ENCODE results near the gene FCSK. TPM values are rescaled to one million over a fixed set of nuclear protein-coding genes. Genes with fewer than 3 reads are reported as not detected.

The FCSK gene
- total RNA-seq, 4 donors from 2014 or later = 12.1 to 65.3 (median 22.9) TPM

DNA sequence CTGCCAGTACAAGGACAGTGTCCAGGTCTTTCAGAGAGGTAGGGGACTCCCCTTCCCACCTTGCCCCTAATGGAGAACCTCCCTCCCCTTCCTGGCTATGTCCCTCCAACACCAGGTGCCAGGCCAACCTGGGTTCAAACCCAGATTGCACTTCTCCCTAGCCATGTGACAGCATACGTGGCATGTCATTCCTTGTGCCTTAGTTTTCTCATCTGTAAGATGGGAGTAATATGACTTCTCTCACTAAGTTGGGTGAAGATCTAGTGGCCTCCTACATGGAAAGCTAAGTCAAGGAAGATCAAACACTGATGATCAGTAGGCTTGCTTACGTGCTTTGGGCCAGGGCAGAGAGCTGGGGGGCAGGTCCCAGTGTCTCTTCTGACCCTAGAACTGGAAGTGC is 8.8 kb downstream of the FCSK start:
- no peaks in the 10 kb centered on the region for H3K27me3 ChIP-seq
- TF ChIP-seq, protein P1, sequence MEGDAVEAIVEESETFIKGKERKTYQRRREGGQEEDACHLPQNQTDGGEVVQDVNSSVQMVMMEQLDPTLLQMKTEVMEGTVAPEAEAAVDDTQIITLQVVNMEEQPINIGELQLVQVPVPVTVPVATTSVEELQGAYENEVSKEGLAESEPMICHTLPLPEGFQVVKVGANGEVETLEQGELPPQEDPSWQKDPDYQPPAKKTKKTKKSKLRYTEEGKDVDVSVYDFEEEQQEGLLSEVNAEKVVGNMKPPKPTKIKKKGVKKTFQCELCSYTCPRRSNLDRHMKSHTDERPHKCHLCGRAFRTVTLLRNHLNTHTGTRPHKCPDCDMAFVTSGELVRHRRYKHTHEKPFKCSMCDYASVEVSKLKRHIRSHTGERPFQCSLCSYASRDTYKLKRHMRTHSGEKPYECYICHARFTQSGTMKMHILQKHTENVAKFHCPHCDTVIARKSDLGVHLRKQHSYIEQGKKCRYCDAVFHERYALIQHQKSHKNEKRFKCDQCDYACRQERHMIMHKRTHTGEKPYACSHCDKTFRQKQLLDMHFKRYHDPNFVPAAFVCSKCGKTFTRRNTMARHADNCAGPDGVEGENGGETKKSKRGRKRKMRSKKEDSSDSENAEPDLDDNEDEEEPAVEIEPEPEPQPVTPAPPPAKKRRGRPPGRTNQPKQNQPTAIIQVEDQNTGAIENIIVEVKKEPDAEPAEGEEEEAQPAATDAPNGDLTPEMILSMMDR (IDR thresholded peaks at IDR 0.05) = no peak
- TF ChIP-seq POLR2A (IDR thresholded peaks at IDR 0.05) = no peak
- H3K9me3 ChIP-seq = no peaks in the 10 kb centered on the region
- no peaks in the 10 kb centered on the region for H3K4me1 ChIP-seq
- H3K36me3 ChIP-seq = no peaks in the 10 kb centered on the region
- no peak for DNase-seq
- intact Hi-C loops (cut with DNase I; ENCODE audit: low total_unique reads) = no loop called here
- H3K4me3 ChIP-seq = no peak overlapping the region
- no peak overlapping the region for H3K27ac ChIP-seq

DNA sequence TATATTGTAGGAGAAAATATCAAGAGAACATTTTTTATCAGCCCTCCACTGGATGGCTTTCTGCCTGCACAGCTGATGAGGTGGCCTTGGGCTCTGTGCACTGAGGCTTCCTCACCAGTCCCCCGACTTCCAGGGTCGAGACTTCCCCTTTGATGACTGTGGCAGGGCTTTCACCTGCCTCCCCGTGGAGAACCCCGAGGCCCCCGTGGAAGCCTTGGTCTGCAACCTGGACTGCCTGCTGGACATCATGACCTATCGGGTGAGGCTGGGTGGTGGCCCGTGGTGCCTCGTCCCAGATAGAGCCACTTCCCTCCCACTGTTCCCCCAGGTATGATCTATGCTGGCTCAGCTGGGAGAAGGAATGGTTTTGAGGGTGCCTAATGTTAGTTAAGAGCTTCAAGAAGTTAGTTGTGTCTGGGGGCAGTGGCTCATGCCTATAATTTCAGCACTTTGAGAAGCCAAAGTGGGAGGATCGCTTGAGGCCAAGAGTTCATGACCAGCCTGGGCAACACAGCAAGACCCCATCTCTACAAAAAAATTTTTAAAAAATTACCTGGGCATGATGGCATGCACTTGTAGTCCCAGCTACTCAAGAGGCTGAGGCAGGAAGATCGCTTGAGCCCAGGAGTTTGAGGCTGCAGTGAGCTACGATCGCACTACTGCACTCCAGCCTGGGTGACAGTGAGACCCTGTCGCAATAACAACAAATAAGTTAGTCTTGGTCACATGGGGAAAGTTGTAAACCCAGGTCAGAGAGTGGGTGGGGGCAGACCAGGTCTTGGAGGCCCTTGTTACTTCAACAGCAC is 11.8 kb downstream of the FCSK start:
- H3K4me1 ChIP-seq = no peaks in the 10 kb centered on the region
- no peak for DNase-seq
- TF ChIP-seq POLR2A (IDR thresholded peaks at IDR 0.05) = no peak
- TF ChIP-seq, protein P1 (IDR thresholded peaks at IDR 0.05) = no peak
- H3K9me3 ChIP-seq = no peaks in the 10 kb centered on the region
- no peak overlapping the region for H3K4me3 ChIP-seq
- intact Hi-C loops (cut with DNase I; ENCODE audit: low total_unique reads) = no loop called here
- H3K36me3 ChIP-seq = no peaks in the 10 kb centered on the region
- no peak overlapping the region for H3K27ac ChIP-seq
- H3K27me3 ChIP-seq = no peaks in the 10 kb centered on the region

DNA sequence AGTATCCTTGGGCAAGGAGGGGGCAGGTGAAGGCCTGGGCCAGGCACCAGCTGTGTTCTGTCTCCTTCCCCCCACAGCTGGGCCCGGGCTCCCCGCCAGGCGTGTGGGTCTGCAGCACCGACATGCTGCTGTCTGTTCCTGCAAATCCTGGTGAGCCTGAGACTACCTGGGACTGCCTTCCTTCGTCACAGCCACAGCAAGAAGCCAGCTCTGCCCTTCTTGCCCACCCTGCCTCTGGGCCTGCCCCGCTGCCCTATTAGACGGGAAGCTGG is 12.3 kb downstream of the FCSK start:
- no peak for DNase-seq
- H3K9me3 ChIP-seq = no peaks in the 10 kb centered on the region
- no peak overlapping the region for H3K27ac ChIP-seq
- intact Hi-C loops (cut with DNase I; ENCODE audit: low total_unique reads) = no loop called here
- TF ChIP-seq POLR2A (IDR thresholded peaks at IDR 0.05) = no peak
- TF ChIP-seq, protein P1 (IDR thresholded peaks at IDR 0.05) = no peak
- no peaks in the 10 kb centered on the region for H3K27me3 ChIP-seq
- no peak overlapping the region for H3K4me3 ChIP-seq
- no peaks in the 10 kb centered on the region for H3K4me1 ChIP-seq
- H3K36me3 ChIP-seq = no peaks in the 10 kb centered on the region

DNA sequence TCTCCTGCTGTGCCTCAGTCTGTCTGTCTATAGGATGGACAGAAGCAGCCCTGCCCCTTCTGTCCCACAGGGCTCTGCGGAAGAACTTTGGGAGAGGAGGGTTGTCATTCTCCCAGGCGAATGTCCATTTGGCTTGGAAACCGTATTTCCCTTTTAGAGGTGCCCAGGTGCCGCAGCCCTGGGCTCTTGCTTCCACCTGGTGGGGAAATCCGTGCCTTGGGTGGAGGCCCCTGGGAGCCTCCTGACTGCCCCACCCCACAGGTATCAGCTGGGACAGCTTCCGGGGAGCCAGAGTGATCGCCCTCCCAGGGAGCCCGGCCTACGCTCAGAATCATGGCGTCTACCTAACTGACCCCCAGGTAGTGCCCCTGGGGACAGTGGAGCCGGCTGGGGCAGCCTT is 12.7 kb downstream of the FCSK start:
- Histone ChIP-seq H3K27me3 (no peaks in the 10 kb centered on the region), H3K9me3 (no peaks in the 10 kb centered on the region), H3K4me3 (no peak overlapping the region), H3K36me3 (no peaks in the 10 kb centered on the region), H3K27ac (no peak overlapping the region), H3K4me1 (no peaks in the 10 kb centered on the region)
- intact Hi-C loops (cut with DNase I; ENCODE audit: low total_unique reads) = no loop called here
- TF ChIP-seq, protein P1 (IDR thresholded peaks at IDR 0.05) = no peak
- no peak for DNase-seq

DNA sequence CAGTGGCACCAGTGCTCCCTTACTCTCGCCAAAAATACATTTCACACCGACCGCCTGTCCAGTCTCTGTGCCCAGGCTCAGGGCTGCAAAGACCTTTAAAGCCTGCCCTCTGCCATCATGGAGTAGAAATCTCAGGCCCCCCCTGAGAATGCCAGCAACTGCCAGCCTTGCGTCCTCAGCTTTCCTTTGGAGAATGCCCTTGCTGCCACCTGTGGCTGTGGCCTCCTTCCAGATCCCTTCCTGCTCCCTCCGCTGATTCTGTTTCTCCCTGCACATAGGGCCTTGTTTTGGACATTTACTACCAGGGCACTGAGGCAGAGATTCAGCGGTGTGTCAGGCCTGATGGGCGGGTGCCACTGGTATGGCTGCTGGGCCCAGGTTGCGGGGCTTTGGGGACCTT is 13.2 kb downstream of the FCSK start:
- no peaks in the 10 kb centered on the region for H3K27me3 ChIP-seq
- intact Hi-C loops (cut with DNase I; ENCODE audit: low total_unique reads) = no loop called here
- no peak for DNase-seq
- no peaks in the 10 kb centered on the region for H3K9me3 ChIP-seq
- no peak overlapping the region for H3K27ac ChIP-seq
- no peaks in the 10 kb centered on the region for H3K4me1 ChIP-seq
- no peaks in the 10 kb centered on the region for H3K36me3 ChIP-seq
- TF ChIP-seq, protein P1 (IDR thresholded peaks at IDR 0.05) = no peak
- no peak for TF ChIP-seq POLR2A (IDR thresholded peaks at IDR 0.05)
- H3K4me3 ChIP-seq = no peak overlapping the region

Measured in uterus (tissue), 4 donors.